Measurements from ENCODE around the gene GOSR2.

The GOSR2 gene

DNA sequence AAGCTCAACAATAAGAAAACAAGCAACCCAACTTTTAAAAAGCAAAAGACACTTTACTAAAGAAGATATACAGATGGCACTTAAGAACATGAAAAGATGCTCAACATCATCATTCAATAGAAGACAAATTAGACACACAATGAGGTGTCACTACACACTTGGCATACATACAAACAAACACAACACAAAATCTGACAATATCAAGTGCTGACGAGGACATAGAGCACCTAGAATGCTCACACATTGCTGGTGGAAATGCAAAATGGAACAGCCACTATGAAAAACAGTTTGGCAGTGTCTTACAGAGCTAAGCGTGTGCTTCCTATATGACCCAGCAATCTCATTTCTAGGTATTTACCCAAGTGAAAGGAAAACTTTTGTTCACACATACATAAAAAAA, 37.2 kb downstream of the GOSR2 start:
- DNase-seq (ENCODE audit: low read depth, low spot score), result no peak

DNA sequence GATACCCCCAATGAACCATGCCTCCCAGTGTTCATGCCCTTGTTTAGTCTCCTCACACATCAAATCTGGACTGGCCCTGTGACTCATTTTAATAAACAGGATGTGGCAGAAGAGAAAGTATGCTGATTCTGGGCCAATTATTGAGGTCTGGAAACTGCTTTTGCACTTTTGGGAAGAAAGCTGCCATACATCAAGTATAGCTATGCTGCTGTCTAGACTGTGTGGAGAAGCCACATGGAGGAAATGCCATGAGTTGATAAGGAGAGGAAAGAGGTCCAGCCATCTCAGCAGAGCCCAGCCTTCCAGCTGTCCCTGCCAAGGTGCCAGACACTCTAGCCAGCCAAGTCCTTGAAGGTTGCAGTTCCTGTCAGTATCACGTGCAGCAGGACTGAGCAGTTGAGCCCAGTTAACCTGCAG, 39.4 kb downstream of the GOSR2 start:
- DNase-seq (ENCODE audit: low read depth, low spot score), result peak; percentile 36

DNA sequence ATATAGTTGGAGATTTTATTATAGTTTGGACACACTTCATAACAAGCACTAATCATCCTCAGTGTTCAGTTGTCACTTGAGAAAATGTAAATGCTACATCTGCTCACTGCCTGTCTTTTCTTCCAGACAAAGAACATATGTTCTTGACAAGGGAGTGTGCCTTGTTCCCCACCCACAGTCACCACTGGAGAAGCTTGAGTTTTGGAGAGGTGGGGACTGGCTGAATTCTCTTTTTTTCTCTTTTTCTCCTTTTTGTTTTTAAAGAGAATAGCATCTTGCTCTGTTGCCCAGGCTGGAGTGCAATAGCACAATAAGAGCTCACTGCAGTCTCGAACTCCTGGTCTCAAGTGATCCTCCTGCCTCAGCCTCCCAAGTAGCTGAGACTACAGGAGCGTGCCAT, 40.6 kb downstream of the GOSR2 start:
- DNase-seq (ENCODE audit: low read depth, low spot score), result no peak

DNA sequence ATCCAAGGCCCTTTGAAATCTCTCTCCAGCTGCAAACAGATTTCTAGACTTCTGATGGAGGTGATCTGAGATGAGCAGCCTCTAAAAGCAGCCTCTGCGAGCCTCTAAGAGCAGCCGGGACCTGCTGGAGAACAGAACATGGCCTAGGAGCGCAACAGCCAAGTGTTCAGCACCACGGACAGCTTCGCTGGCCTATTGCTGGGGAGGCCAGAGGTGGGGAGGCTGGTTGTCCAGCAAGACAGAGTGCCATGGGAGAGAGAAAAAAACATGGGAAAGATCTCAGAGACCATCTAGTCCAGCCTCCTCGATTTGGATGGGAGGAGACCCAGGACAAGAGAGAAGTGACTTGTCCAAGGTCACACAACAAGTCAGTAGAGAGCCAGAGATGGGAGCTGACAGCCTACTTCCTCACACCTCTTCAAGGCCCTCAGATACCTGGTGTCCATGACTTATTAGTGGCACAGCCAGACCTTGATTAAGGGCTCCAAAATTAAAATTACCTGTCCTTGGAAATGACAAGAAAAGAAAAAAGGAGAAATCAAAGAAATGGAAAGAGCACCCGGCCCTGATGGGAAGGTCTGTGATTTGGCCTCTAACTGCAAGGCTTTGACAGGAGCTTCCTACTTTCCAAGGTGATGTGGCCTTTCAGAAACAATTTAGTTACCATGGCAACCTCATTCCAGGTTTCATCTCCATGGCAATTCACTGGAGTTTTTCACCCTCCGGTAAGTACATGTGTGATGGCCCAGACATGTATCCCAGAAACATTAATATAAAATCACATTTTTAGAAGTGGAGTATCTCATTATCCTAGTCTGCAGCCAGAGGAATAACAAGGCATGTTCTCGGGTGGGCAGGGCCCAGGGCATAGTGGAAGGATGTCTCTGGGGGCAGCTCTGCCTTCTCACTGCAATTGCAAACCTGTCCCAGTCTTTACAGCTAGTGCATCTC, 41.6 kb downstream of the GOSR2 start:
- DNase-seq (ENCODE audit: low read depth, low spot score), result peak; percentile 55

DNA sequence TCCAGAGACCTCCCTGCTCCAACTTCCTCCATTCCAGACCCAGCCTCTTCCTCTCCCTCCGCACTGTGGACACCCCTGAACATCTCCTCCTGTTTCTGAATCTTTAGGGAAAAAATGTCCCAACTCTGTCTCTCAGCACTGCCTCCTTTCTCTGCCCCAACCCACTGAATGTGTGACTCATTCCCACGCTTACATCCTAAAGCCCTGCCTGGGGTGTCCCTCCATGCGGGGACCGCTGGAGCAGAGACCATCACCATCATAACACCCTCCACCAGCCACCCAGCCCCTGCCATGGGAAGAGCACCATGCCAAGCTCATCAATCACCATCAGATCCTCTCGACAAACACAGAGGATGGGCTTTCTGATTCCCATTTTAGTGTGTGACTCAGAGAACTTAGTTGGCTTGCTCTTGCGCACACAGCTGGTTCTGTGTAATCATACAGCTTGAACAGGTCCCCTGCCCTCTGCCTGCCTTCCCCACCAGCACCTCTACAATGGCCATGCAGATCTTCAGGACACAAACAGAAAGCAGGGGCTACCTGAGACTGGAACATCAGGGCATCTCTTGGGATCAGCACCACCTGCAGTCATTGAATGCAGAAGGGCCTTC, 45.4 kb downstream of the GOSR2 start:
- no peak for DNase-seq (ENCODE audit: low read depth, low spot score)

DNA sequence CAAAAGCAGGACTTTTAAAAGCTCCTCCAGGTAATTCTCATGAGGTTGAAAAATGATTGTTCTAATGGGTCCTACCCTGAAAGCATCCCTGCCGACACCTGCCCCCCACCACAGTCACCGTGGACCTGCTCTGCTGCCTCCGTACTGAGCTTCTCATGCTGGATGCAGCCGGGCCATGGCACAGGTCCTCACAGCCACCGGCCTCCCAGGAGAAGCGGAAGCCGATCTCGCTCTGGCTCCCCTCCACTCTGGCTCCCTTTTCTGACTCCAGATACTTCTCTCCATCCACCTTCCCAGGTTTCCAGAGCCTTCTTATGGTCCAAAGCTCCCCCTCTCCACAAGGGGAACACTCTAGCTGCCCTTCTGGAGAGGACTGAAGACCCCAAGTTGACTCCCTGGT, 45.9 kb downstream of the GOSR2 start:
- DNase-seq (ENCODE audit: low read depth, low spot score), result no peak

DNA sequence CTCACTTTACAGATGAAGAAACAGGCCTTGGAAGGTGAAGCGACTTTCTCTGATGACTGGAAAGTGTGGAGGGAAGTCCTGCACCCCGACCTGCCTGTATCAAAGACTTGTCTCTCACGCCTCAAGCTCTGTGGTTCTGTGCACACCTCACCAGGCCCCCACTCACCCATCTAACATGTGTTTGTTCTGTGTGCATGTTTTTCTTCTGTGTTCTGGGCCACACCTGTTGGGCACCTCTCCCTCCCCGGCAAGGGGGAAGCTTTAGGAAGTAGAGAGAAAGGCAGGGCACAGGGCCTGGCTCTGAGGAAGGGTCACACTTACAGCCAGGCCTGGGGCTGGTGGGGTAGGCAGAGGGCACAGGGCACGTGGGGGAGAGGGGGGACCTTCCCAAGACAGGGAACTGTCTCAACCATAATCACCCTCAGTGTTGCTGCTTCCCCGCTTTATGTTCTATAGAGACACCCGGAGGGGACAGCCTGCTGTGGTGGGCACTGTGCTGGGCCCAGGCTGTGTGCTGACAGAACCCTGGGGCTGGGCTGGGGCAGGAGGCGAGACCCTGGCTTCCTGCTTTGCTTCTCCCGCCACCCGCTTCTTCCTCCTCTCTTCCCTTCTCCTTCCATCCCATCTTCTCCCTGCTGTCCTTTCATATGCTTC, 48.8 kb downstream of the GOSR2 start:
- DNase-seq (ENCODE audit: low read depth, low spot score), result no peak

DNA sequence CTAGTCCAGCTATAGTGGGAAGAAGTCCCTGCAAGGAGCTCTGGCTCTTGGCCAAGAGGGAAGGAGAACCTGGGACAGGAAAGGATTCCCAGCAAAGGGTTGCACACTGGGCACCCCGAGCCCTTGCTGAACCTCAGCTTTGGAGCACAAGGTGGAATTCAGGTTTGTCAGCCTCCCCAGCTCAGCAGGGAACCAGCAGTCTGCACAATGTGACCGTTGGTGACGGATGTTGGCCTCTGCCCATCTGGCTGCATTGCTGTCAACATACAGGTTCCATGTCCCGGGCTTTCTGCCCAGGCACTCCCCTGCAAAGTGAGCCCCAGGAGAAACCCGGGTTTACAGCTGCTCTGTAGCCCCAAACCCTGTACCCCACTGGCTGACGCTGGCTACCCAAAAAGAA, 49.4 kb downstream of the GOSR2 start:
- DNase-seq (ENCODE audit: low read depth, low spot score), result no peak

DNA sequence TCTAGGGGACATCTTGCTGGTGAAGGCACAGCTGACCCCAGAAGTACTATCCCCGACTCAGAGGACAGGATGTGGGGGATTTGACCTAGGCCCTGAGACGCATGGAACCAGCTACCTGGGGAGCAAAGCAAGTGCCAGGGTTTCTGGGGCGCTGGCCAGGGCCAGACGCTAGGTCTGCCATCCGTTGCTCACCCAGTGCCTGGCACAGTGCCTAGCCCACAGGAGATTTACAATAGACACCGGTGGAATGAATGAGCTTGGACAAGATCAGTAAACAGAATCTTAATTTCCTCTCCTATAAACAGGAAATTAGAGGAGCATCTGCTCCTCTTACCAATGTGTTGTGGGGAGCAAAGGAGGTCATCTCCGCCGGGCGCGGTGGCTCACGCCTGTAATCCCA, 51.1 kb downstream of the GOSR2 start:
- DNase-seq (ENCODE audit: low read depth, low spot score), result no peak

DNA sequence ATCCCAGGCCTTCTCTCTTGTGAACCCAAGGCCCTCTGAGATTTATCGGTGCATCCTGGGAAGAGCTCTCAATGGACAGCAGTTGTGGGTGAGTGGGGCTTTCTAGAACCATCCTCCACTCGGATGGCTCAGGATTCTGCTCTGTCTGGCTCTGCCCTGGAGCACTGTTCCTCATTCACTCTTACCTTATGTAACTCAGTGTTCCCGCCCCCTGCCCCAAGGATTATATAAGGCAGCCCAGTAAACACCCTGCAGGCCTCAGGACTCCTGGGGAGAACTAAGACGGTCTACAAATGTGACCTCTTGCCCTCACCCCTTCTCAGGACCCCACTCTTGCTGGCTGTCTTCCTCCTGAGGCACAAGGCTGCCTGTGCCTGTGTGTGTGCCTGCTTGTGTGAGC, 52.3 kb downstream of the GOSR2 start:
- no peak for DNase-seq (ENCODE audit: low read depth, low spot score)

DNA sequence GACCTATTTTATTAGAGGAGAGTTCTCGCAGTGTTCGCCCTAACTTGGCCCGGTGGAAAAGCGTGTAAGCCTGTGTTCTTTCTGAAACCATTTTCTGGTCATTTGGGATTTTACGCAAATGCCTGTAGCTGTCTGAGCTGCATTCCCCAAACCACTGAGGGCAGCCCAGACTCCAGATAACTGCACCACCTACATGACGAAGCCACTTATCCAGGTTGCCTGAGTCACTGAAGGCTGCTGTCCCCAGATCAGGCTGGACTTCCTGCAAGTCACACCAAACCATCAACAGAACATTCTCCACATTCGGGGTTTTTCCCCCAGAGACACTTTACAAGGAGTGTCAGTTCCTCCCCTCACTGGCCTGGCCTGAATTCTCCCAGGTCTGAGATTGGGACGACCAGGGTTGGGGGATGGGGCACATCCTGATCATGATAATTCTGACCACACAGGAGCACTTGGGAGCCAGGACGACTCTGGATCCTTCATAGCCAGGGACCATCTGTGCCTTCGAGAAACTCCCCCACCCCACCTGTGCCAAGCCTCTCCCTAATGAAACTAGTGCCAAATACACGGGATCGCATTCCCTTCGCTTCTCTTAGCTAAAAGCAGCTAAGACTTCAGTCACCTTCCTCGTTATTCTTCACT, 53.8 kb downstream of the GOSR2 start:
- DNase-seq (ENCODE audit: low read depth, low spot score), result no peak

DNA sequence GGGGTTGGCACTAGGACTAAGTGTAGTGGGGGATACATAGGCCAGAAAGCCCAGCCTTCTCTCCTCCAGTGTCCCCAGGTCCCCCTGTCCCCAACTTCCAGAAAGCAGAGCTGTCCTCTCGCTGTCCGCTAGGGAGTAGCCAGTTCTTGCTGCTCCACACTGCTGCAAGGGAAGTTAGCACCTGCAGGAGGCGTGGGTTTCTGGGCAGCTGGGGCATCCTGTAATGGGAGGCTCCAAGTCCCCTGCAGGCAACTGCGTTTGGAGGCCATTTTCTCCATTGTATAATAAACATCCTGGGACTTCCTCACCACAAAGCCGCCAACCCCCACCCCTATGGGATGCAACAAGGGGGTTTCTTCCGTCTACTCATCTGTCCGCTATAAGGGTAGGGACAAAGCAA, 54.4 kb downstream of the GOSR2 start:
- peak; percentile 53 for DNase-seq (ENCODE audit: low read depth, low spot score)

DNA sequence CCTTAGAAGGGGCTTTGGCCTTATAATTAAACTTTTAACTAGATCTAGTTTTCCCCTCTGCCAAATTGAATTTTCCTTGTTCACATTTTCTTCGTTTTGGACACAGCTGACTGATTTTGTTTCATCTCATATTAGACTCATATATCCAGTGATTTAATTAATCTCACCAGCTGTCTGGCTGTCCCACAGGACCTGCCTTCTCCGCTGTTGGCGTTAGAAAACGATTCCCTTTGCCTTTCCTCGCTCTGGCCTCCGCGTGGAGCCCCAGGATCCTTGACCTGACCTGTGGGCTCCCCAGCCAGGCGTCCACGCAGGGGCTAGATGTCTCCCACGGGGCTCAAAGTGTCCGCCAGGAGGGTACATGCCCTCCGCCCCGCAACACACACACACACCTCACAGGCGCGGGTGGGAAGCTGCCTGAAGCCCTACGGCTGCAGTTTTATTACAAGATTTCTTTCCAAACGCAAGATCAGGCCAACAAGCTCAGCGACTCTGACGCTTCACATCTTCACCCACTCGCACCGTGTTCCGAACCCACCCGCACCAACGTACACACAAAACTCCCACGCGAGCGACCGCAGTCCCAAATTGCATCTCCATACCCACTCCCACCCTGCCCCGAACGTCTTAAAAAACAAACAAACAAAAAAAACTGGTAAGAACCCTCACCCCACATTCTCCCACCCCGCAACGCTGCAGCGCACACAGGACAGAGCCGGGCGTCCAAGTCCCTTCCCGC, 55.0 kb downstream of the GOSR2 start:
- DNase-seq (ENCODE audit: low read depth, low spot score), result no peak

DNA sequence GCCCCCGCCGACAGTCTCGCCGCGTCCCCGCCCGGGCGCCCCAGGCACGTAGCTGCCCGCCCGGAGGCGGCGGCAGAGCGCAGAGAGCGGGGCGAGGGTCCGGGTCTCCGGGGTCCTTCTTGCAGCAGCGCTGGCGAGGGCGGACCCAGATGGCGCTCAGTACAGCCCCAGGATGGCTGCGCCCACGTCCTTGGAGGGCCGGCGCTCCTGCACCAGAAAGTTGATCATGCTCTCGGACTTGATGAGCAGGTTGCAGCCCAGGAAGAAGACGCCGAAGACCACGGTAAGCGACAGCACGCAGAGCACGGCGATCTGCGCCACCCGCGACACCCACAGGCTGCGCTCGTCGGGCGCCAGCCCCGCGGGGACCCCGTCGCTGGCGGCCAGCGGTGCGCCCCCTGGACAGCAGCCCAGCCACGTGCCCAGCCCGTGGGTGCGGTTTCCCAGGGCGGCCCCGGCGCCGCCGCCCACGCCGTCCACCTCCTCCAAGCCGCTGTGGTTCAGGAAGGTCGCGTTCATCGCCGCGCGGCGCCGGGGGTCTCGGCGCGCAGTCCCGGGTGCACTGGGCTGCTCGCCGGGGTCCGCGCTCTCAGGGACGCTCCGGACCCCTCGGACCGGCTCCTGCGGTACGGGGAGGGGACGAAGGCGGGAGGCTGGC, 55.7 kb downstream of the GOSR2 start:
- DNase-seq (ENCODE audit: low read depth, low spot score), result peak; percentile 33

DNA sequence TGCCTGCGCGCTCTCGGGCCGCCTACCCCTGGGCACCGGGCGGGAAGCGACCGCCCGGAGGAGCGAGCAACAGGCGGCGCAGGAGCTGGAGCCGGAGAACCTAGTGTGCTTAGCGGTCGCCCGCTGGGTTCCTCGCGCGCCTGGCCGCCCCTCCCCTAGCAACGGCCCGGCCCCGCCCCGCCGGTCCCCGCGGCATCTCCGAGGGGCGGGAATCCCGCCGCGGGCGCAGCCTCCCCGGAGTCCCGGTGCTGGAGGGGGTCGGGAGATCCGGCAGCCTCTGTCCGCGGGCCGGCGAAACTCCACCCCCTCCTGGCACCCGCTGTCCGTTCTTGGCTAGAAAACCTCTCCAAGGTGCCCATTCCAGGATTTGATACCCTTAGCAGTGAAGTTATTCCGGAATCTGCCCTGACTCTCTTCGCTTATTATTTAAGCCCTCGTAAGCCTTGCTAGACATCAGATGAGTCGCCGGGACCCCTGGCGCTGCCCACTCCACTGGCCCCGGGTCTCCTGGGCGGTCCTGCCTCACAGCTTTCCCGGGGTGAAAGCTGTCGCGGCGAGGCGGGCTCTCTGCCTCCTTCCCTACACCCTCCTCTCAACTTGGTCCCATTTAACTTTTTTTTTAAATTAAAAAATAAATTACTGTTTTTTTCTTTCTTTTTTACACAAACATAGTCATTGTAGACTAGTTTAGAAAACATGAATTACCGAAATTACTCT, 56.3 kb downstream of the GOSR2 start, which contains the start of gene RPRML:
TSS of gene RPRML (minus strand) at position 107 of the 717 bp plus-strand sequence. CDS start 246 bp downstream, outside the sequence.
- peak; percentile 65 for DNase-seq (ENCODE audit: low read depth, low spot score)

DNA sequence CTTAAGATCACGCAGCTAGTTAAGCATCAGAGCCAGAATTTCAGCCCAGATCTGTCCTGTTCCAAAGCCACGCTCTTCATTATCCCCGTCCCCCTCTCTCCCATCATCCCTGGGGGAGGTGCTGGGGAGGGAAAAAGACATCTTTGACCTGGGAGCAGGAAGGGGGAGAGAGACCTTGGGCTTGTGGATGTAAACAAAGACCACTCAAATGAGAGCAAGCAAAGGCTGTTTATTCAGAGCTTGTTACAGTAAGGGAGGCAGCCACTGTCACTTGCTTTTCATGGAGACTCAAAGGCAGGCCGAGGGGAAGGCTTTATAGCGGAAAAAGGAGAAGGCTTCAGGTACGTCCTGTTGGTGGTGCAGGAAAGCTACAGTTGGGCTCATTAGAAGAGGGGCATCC, 59.6 kb downstream of the GOSR2 start:
- DNase-seq (ENCODE audit: low read depth, low spot score), result no peak

DNA sequence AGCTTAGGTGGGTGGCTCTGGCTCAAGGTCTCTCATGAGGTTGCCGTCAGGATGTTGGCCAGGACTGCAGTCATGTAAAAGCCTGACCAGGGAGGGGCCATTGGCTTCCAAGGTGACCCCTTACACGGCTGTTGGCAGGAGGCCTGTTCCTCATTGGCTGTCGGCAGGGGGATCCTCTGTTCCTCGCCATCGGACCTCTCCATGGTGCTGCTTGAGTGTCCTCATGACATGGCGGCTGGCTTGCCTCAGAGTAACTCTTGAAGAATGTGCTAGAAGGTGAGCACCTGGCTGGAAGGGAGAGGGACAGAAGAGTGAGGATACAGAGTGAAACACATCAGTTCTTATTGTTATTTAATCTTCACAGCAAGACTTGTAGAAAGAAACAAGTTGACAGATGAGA, 60.8 kb downstream of the GOSR2 start:
- no peak for DNase-seq (ENCODE audit: low read depth, low spot score)

DNA sequence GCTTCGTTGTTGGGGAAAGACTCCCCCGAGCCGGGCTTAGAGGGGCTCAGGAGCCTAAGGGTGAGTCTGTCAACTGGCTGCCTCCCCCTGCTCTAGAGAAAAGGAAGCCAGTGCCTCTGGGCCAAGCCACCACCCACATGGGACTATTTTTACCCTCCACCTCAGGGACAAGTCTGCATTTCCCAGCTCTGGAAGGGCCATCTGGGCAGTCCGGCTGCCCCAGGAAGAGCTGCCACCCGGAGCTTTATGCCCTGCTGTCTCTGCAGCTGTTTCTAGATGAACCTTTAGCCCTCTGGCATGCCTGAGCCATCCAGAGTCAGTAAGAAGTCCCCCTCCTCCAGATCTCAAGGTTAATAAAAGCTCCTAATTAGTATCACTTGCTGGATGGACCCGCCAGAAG, 61.4 kb downstream of the GOSR2 start:
- DNase-seq (ENCODE audit: low read depth, low spot score), result no peak

DNA sequence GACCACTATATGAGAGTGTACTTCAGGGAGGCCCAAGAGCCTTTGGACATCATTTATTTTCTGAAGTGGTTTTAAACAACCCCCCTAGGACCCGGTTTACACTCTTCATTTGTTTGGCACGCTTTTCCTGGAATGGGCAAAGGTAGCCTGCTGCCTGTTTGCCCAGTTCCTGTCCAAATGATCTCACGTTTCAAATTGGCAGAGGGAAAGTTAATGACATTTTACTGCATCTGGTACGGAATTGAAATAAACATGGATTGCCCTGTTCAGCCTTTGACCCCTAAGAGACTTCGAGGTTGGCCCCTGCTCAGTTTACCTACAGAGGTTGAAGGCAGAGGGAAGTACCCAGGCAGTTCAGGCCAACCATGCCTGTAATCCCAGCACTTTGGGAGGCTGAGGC, 61.9 kb downstream of the GOSR2 start:
- DNase-seq (ENCODE audit: low read depth, low spot score), result no peak

DNA sequence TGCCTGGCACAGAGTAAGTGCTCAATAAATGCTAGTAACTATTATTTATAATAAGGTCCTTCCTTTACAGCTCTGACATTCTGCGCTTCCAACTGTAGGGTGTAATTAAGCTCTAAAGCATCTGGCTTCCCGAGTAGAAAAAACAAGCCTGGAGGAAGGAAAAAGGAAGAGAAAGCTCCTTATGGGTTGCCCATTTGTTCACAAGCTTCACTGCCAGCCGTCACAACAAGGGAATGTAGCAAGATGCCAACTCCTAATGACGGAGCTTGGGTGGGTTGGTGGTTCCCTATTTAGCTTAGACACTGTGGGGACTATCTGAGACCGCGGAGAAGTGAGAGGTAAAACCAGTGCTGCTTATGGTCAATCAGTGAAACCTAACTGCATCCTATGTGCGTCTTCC, 63.4 kb downstream of the GOSR2 start:
- DNase-seq (ENCODE audit: low read depth, low spot score), result no peak

Measured in astrocyte of the hippocampus (primary cell).